Testis (tissue), 3 donors: ENCODE data around the gene B3GNT7. TPM values are rescaled to one million over a fixed set of nuclear protein-coding genes. Genes with fewer than 3 reads are reported as not detected.

ENCODE experiments used
- DNase-seq: peaks from one replicate; pipeline ENCODE4 v3.0.0-alpha.2; 2019
- H3K27ac ChIP-seq, 2 donors: fragments of 200-600 bp; sonication (generic); one replicate each; pipeline ENCODE4 v1.5.1; 2019
- H3K27me3 ChIP-seq: fragments of 200-600 bp; sonication (generic); one replicate; pipeline ENCODE4 v1.5.1; 2019
- H3K36me3 ChIP-seq: fragments of 200-600 bp; sonication (generic); one replicate; pipeline ENCODE4 v1.5.1; 2017; ENCODE audit warnings: low read depth; ENCODE audit errors: missing control alignments
- H3K4me1 ChIP-seq: fragments of 200-600 bp; sonication (generic); one replicate; pipeline ENCODE4 v1.5.1; 2019
- H3K4me3 ChIP-seq, 2 donors: fragments of 200-600 bp; sonication (generic); one replicate each; pipeline ENCODE4 v1.5.1; 2017 to 2019
- H3K9me3 ChIP-seq: fragments of 200-600 bp; sonication (generic); one replicate; pipeline ENCODE4 v1.5.1; 2017
- CTCF ChIP-seq, 3 experiments: fragments of 450-650 bp in 2 of 3; fragments of 200-600 bp in 1 of 3; sonication (generic) in 1 of 3; IDR thresholded peaks; one replicate each; pipeline ENCODE4 v1.5.1; 2016 to 2019; ENCODE audit warnings: antibody characterized with exemption in 3 of 3, mild to moderate bottlenecking in 2 of 3, moderate library complexity in 1 of 3
- POLR2A ChIP-seq: fragments of 450-650 bp; IDR thresholded peaks from one replicate; pipeline ENCODE4 v1.6.1; 2017; ENCODE audit warnings: antibody characterized with exemption, mild to moderate bottlenecking, moderate library complexity
- WGBS, 2 donors: methylation state at CpG; one replicate each; pipeline ENCODE4 v1.1.5; 2018; 5-methylcytosine and 5-hydroxymethylcytosine counted together
- intact Hi-C: fragments of 100-400 bp; cut with DNase I; formaldehyde crosslinking; loops from one replicate; pipeline ENCODE4 v1.15.1; 2023; ENCODE audit warnings: low total_unique reads
- polyA plus RNA-seq: library from polyadenylated mRNA; stranded (reverse); fragments of 350-450 nt; fragmentation: Illumina TruSeq; extraction: RNeasy Lipid Tissue Mini Kit (QIAGEN cat#74804); gene quantifications from one replicate; pipeline ENCODE4 v1.2.3, GENCODE V29; 2014; ENCODE audit warnings: low read depth, low replicate concordance; ENCODE audit not compliant: insufficient read depth
- total RNA-seq, 2 donors: library from RNA; depleted of rRNA; stranded (reverse); fragments of >200 nt; gene quantifications; one replicate each; pipeline ENCODE4 v1.2.3, GENCODE V29; 2016

The B3GNT7 gene
- total and polyA plus RNA-seq, 3 donors from 2014 or later: 2.6 to 5.0 (median 3.3) TPM

- H3K27me3 ChIP-seq: no peaks in the 10 kb centered on the region
- intact Hi-C loops: no loop called here
- no peaks in the 10 kb centered on the region for H3K36me3 ChIP-seq
- H3K4me1 ChIP-seq: no peaks in the 10 kb centered on the region
- H3K9me3 ChIP-seq: no peaks in the 10 kb centered on the region
- DNase-seq: no peak
- no peak overlapping the region for H3K27ac ChIP-seq
- no peak overlapping the region for H3K4me3 ChIP-seq
- TF ChIP-seq POLR2A: no peak
- no peak for TF ChIP-seq CTCF (IDR thresholded peaks at IDR 0.05)
- WGBS, 2 donors: 91 to 92% methylated on average over 2 to 11 of the region's 11 CpGs
Measured at GRCh38 chr2:231360401-231360800, 35.1 kb upstream of the B3GNT7 start.

GRCh38 chr2:231360881-231361371 is 34.6 kb upstream of the B3GNT7 start:
- DNase-seq: no peak
- H3K4me3 ChIP-seq: no peak overlapping the region
- H3K27ac ChIP-seq: no peak overlapping the region
- WGBS, 2 donors: 91 to 95% methylated on average over 13 of the region's 13 CpGs
- H3K9me3 ChIP-seq: no peaks in the 10 kb centered on the region
- intact Hi-C loops: no loop called here
- no peaks in the 10 kb centered on the region for H3K36me3 ChIP-seq
- no peaks in the 10 kb centered on the region for H3K27me3 ChIP-seq
- TF ChIP-seq CTCF (IDR thresholded peaks at IDR 0.05) (no peak), POLR2A (no peak)
- H3K4me1 ChIP-seq: no peaks in the 10 kb centered on the region

- Histone ChIP-seq H3K27me3 (no peaks in the 10 kb centered on the region), H3K9me3 (no peaks in the 10 kb centered on the region), H3K36me3 (no peaks in the 10 kb centered on the region), H3K4me3 (no peak overlapping the region), H3K27ac (peak overlapping the region in 1 of 2 donors; percentile 2), H3K4me1 (no peaks in the 10 kb centered on the region)
- 83 to 90% methylated on average over 11 to 12 of the region's 12 CpGs for WGBS, 2 donors
- DNase-seq: no peak
- intact Hi-C loops: no loop called here
- no peak for TF ChIP-seq POLR2A
- TF ChIP-seq CTCF (IDR thresholded peaks at IDR 0.05): no peak
Measured at GRCh38 chr2:231361701-231362554, 33.6 kb upstream of the B3GNT7 start.

- H3K36me3 ChIP-seq: no peaks in the 10 kb centered on the region
- intact Hi-C loops: no loop called here
- no peak for TF ChIP-seq CTCF (IDR thresholded peaks at IDR 0.05)
- TF ChIP-seq POLR2A: no peak
- no peak overlapping the region for H3K27ac ChIP-seq
- no peaks in the 10 kb centered on the region for H3K4me1 ChIP-seq
- DNase-seq: no peak
- no peak overlapping the region for H3K4me3 ChIP-seq
- no peaks in the 10 kb centered on the region for H3K27me3 ChIP-seq
- 80 to 81% methylated on average over 7 to 9 of the region's 9 CpGs for WGBS, 2 donors
- H3K9me3 ChIP-seq: no peaks in the 10 kb centered on the region
Measured at GRCh38 chr2:231362555-231363184, 32.8 kb upstream of the B3GNT7 start.
